ENCODE measurements around the gene ANKRD13D. TPM values are rescaled to one million over a fixed set of nuclear protein-coding genes. Genes with fewer than 3 reads are reported as not detected.
A peak's percentile ranks its signal among the peaks of the same experiment; 100 is the strongest.

The ANKRD13D gene
- total and polyA plus RNA-seq, 10 donors = 65.2 to 151 (median 126) TPM

DNA sequence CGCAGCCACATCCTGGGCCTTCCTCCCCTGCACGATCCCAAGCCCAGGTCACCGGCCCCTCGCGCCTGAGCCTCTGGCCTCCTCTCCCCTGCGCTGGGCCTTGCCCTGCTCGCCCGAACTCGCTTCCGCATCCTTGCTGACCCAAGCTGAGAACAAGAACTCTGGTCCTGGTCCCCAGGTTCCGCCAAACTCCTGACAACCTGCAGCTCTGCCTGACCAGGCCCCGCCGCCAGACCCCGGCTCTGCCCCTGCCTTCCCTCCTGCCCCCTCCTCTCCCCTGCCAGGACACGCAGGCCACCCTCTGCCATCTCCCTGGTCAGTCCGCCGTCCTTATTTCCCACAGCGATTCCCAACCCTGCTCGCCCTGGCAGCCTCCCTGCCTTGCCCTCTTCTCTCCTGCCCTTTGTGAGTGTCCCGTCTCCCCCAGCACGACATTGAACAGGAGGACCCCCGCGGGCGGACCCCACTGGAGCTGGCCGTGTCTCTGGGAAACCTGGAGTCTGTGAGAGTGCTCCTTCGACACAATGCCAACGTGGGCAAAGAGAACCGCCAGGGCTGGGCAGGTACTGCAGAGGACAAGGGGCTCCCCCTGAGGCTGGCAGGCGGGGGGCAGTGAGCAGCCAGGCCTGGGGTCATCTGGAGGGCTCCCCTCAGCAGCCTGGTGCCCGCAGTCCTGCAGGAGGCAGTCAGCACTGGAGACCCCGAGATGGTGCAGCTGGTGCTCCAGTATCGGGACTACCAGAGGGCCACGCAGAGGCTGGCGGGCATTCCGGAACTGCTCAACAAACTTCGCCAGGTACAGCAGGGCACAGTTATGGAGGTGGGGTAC lies 762 bp downstream of the ANKRD13D start:
- H3K4me3 ChIP-seq = peak overlapping the region; percentile 68 to 95 (median 86)
- WGBS, 5 donors = 24 to 36% (median 31%) methylated on average over 27 to 36 of the region's 36 CpGs
- H3K9me3 ChIP-seq = peaks cover 0 to 2% (median 0%) of the 10 kb centered on the region in 8 donors
- H3K27me3 ChIP-seq (replicated peaks in 1 of 7) = no peaks in the 10 kb centered on the region
- peaks cover 50 to 92% (median 84%) of the 10 kb centered on the region in 6 donors for H3K4me1 ChIP-seq
- H3K36me3 ChIP-seq = peaks cover 0 to 77% (median 49%) of the 10 kb centered on the region in 6 donors
- TF ChIP-seq POLR2A (IDR thresholded peaks at IDR 0.05) (no peak), POLR2AphosphoS5 (IDR thresholded peaks at IDR 0.05) (peak; percentile 3 to 71 (median 36))
- intact Hi-C loops (cut with DNase I; ENCODE audit: low total_unique reads) = no loop called here
- peak overlapping the region; percentile 44 to 100 (median 97) for H3K27ac ChIP-seq
- DNase-seq = peak; percentile 93

DNA sequence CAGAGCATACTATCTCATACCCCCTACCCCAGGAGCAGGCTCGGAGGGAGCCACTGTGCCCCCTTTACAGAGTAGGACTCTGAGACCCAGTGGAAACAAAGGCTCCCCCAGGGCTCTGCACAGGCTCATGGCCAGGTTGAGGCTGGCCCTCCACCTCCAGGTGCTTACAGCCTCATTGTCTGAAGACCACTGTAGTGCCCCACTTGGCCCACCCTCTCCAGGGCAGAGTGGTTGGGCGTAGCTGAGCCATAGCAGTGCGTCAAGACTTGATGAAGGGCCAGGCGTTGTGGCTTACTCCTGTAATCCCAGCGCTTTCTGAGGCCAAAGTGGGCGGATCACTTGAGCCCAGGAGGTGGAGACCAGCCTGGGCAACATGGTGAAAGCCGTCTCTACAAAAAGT lies 1.7 kb downstream of the ANKRD13D start:
- TF ChIP-seq POLR2AphosphoS5 (IDR thresholded peaks at IDR 0.05) (no peak), POLR2A (IDR thresholded peaks at IDR 0.05) (no peak)
- TF ChIP-seq, protein P1, sequence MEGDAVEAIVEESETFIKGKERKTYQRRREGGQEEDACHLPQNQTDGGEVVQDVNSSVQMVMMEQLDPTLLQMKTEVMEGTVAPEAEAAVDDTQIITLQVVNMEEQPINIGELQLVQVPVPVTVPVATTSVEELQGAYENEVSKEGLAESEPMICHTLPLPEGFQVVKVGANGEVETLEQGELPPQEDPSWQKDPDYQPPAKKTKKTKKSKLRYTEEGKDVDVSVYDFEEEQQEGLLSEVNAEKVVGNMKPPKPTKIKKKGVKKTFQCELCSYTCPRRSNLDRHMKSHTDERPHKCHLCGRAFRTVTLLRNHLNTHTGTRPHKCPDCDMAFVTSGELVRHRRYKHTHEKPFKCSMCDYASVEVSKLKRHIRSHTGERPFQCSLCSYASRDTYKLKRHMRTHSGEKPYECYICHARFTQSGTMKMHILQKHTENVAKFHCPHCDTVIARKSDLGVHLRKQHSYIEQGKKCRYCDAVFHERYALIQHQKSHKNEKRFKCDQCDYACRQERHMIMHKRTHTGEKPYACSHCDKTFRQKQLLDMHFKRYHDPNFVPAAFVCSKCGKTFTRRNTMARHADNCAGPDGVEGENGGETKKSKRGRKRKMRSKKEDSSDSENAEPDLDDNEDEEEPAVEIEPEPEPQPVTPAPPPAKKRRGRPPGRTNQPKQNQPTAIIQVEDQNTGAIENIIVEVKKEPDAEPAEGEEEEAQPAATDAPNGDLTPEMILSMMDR (IDR thresholded peaks at IDR 0.05 in 8 of 11, conservative IDR thresholded peaks at IDR 0.05 in 3 of 11) = no peak
- DNase-seq = peak; percentile 77
- 76 to 90% (median 83%) methylated on average over 5 to 7 of the region's 7 CpGs for WGBS, 5 donors
- Histone ChIP-seq H3K27me3 (replicated peaks in 1 of 7) (no peaks in the 10 kb centered on the region), H3K36me3 (peaks cover 0 to 77% (median 47%) of the 10 kb centered on the region in 6 donors), H3K27ac (peak overlapping the region in 6 of 8 donors; percentile 13 to 100 (median 96)), H3K4me3 (peak overlapping the region in 3 of 8 donors; percentile 76 to 85 (median 81)), H3K9me3 (peaks cover 2 to 11% (median 8%) of the 10 kb centered on the region in 8 donors), H3K4me1 (peaks cover 42 to 83% (median 75%) of the 10 kb centered on the region in 6 donors)
- intact Hi-C loops (cut with DNase I; ENCODE audit: low total_unique reads) = no loop called here

DNA sequence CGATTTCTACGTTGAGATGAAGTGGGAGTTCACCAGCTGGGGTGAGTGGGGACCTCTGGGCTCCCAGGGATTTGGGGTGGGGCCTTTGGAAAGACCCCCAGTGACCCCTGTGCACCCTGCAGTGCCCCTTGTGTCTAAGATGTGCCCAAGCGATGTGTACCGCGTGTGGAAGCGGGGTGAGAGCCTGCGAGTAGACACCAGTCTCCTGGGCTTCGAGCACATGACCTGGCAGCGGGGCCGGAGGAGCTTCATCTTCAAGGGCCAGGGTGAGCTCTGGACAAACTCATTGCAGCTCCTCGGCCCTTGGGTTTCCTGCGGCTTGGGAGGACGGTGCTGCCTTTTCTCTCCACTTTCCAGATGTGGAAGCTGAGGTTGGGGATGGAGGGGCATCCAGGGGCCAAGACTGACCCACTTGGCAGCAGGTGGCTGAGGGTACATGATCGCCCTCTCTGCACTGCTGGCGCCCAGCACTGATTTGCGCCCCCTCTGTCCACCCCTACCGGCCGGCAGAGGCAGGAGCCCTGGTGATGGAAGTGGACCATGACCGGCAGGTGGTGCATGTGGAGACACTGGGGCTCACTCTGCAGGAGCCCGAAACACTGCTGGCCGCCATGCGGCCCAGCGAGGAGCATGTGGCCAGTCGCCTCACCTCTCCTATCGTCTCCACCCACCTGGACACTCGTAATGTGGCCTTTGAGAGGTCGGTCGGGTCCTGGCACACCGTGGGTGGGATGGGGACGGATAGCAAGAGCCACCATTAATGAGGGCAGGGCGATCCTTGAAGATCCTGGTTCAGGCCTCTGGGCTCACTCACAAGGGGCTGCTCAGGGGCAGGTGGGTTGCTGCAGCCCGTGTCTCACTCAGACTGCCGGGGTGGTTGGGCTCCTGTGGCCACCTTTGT lies 2.6 kb downstream of the ANKRD13D start:
- peak overlapping the region in 1 of 8 donors; percentile 2 for H3K4me3 ChIP-seq
- DNase-seq = peak; percentile 78
- intact Hi-C loops (cut with DNase I; ENCODE audit: low total_unique reads) = no loop called here
- TF ChIP-seq POLR2AphosphoS5 (IDR thresholded peaks at IDR 0.05) = peak in 1 of 3 donors; percentile 49
- TF ChIP-seq, protein P1 (IDR thresholded peaks at IDR 0.05 in 8 of 11, conservative IDR thresholded peaks at IDR 0.05 in 3 of 11) = no peak
- WGBS, 5 donors = 93 to 98% (median 94%) methylated on average over 22 to 33 of the region's 33 CpGs
- no peaks in the 10 kb centered on the region for H3K27me3 ChIP-seq (replicated peaks in 1 of 7)
- peaks cover 32 to 74% (median 65%) of the 10 kb centered on the region in 6 donors for H3K4me1 ChIP-seq
- H3K27ac ChIP-seq = peak overlapping the region in 4 of 8 donors; percentile 7 to 100 (median 62)
- H3K9me3 ChIP-seq = peaks cover 5 to 20% (median 17%) of the 10 kb centered on the region in 8 donors
- peaks cover 0 to 77% (median 45%) of the 10 kb centered on the region in 6 donors for H3K36me3 ChIP-seq

DNA sequence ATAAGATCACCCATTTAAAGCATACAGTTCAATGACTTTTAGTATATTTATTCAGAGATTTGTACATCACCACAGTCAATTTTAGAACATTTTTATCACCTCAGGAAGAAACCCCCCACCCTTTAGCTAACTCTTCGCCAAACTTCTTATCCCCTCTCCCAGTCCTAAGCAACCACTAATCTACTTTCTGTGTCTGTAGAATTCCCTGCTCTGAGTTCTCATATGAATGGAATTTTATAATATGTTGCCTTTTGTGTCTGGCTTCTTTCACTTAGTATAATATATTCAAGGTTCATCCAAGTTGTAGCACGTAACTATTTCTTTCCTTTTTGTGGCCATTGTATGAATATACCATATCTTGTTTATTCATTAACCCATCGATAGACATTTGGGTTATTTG lies 3.6 kb downstream of the ANKRD13D start:
- peak overlapping the region in 5 of 8 donors; percentile 7 to 100 (median 23) for H3K27ac ChIP-seq
- DNase-seq = no peak
- no peak overlapping the region for H3K4me3 ChIP-seq
- H3K27me3 ChIP-seq (replicated peaks in 1 of 7) = no peaks in the 10 kb centered on the region
- H3K36me3 ChIP-seq = peaks cover 0 to 78% (median 47%) of the 10 kb centered on the region in 6 donors
- TF ChIP-seq POLR2A (IDR thresholded peaks at IDR 0.05) (no peak), POLR2AphosphoS5 (IDR thresholded peaks at IDR 0.05) (no peak)
- TF ChIP-seq, protein P1 (IDR thresholded peaks at IDR 0.05 in 8 of 11, conservative IDR thresholded peaks at IDR 0.05 in 3 of 11) = no peak
- WGBS, 5 donors = 60 to 77% (median 63%) methylated on average over 3 of the region's 3 CpGs
- intact Hi-C loops (cut with DNase I; ENCODE audit: low total_unique reads) = no loop called here
- H3K9me3 ChIP-seq = peaks cover 5 to 21% (median 19%) of the 10 kb centered on the region in 8 donors
- peaks cover 23 to 64% (median 56%) of the 10 kb centered on the region in 6 donors for H3K4me1 ChIP-seq
